Memory B cell (primary cell): ENCODE results near the gene UBR4.

Source experiments
- ATAC-seq: fragments of 150-1000 bp; cut with Tn5 transposase; 2 replicates; pipeline ENCODE4 v1.10.0; 2021; ENCODE audit warnings: low read depth, mild to moderate bottlenecking, moderate library complexity
- DNase-seq, 2 donors: peaks; one replicate each; pipeline ENCODE4 v3.0.0; 2022; ENCODE audit warnings: low spot score in 2 of 2
- H3K27ac Mint-ChIP-seq: one replicate; pipeline ENCODE4 v1.8.0; 2022; ENCODE audit warnings: mild to moderate bottlenecking, moderate library complexity, mixed read lengths
- H3K27me3 Mint-ChIP-seq: one replicate; pipeline ENCODE4 v1.8.0; 2022; ENCODE audit warnings: mixed read lengths
- H3K36me3 Mint-ChIP-seq: one replicate; pipeline ENCODE4 v1.8.0; 2022; ENCODE audit warnings: mild to moderate bottlenecking, mixed read lengths
- H3K4me1 Mint-ChIP-seq: one replicate; pipeline ENCODE4 v1.8.0; 2022; ENCODE audit warnings: mixed read lengths
- H3K4me3 Mint-ChIP-seq: one replicate; pipeline ENCODE4 v1.8.0; 2022; ENCODE audit warnings: mild to moderate bottlenecking, moderate library complexity, mixed read lengths
- H3K9me3 Mint-ChIP-seq: one replicate; pipeline ENCODE4 v1.8.0; 2022; ENCODE audit warnings: mixed read lengths

Gene UBR4

DNA sequence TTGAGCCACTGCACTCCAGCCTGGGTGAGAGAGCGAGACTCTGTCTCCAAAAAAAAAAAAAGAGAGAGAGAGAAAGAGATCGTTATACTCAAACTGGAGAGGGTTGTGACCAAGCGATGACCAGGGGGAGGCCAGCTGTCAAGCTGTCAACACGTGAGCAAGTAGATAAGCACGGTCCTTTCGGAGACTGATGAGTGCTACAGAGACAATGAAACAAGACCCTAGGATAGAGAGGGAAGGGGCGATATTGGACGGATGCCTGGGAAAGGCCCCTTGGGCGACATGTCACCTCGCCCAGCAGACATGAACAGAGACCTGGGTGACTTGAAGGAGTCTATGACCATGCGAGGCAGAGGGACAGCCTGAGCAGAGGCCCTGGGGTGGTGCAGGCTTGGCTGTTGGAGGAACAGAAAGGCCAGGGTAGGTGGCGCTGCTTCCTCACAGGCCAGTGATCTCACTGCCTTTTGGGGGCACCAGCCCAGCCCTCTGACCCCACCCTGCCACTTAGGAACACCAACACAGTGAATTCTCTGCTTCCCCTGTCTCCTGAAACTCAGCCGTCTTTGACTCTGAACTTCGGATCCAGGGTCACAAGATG, 152.8 kb downstream of the UBR4 start:
- ATAC-seq (no peak), DNase-seq (no peak)
- Mint-ChIP-seq H3K4me3 (no peak overlapping the region), H3K4me1 (peaks cover 6% of the 10 kb centered on the region), H3K9me3 (peaks cover 3% of the 10 kb centered on the region), H3K27me3 (peaks cover 24% of the 10 kb centered on the region), H3K27ac (no peak overlapping the region), H3K36me3 (peaks cover 2% of the 10 kb centered on the region)

DNA sequence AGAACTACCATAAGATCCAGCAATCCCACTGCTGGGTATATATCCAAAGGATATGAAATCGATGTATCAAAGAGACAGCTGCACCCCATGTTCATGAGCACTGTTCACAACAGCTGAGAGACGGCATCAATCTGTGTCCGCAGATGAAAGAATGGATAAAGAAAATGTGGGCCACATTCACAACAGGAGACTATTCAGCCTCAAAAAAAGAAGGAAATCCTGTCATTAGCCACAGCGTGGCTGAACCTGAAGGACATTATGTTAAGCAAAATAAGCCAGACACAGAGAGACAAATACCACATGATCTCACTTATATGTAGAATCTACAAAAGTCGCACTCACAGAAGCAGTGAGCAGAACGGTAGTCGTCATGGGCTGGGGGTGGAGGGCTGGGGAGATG, 154.4 kb downstream of the UBR4 start:
- no peaks in the 10 kb centered on the region for H3K36me3 Mint-ChIP-seq
- peaks cover 24% of the 10 kb centered on the region for H3K27me3 Mint-ChIP-seq
- H3K9me3 Mint-ChIP-seq: no peaks in the 10 kb centered on the region
- ATAC-seq: no peak
- no peak for DNase-seq
- H3K4me3 Mint-ChIP-seq: no peak overlapping the region
- H3K27ac Mint-ChIP-seq: no peak overlapping the region
- H3K4me1 Mint-ChIP-seq: no peaks in the 10 kb centered on the region

- no peak for ATAC-seq
- peaks cover 24% of the 10 kb centered on the region for H3K27me3 Mint-ChIP-seq
- H3K9me3 Mint-ChIP-seq: no peaks in the 10 kb centered on the region
- H3K4me3 Mint-ChIP-seq: no peak overlapping the region
- no peaks in the 10 kb centered on the region for H3K36me3 Mint-ChIP-seq
- DNase-seq: no peak
- H3K4me1 Mint-ChIP-seq: no peaks in the 10 kb centered on the region
- H3K27ac Mint-ChIP-seq: no peak overlapping the region
Measured at GRCh38 chr1:19055001-19055400, 155.1 kb downstream of the UBR4 start.

DNA sequence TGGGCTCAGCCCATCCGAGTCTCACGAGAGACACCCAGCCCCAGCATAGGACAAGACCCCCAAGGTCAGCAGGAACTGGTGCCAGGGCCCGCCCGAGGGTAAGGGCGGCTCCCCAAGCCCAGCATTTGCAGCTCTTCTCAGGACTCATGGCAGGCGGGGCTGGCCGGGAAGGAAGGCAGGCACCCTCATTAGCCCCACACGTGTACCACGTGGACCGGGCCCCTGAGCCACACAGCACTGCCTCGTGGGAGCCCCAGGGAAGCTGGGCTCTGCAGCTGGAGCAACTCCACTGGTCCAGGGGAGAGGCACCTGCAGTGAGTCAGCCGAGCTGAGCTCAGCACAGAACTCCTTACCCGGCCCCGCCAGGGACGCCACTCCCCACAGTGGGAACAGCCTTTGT, 155.8 kb downstream of the UBR4 start:
- H3K27me3 Mint-ChIP-seq: peaks cover 25% of the 10 kb centered on the region
- no peaks in the 10 kb centered on the region for H3K9me3 Mint-ChIP-seq
- no peaks in the 10 kb centered on the region for H3K36me3 Mint-ChIP-seq
- no peaks in the 10 kb centered on the region for H3K4me1 Mint-ChIP-seq
- ATAC-seq (no peak), DNase-seq (no peak)
- H3K4me3 Mint-ChIP-seq: no peak overlapping the region
- no peak overlapping the region for H3K27ac Mint-ChIP-seq

DNA sequence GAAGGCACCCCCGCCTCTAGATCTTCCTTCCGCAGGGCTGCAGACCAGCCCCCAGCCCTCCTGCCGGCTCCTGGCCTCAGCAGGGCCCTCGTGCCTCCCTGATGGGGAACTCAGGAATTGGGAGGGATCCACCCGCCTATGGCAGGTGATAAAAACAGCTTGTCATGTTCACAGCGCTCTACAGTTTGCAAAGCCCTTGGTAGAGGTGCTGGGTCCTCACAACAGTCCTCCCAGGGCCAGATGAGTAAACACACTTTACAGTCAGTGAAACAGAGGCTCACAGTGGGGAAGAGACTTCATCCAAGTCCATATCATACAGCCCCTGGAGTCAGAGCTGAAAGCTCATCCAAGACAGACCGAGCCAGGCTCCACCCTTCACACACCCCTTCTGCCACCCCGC, 156.6 kb downstream of the UBR4 start:
- ATAC-seq (no peak), DNase-seq (no peak)
- no peaks in the 10 kb centered on the region for H3K36me3 Mint-ChIP-seq
- no peak overlapping the region for H3K27ac Mint-ChIP-seq
- no peak overlapping the region for H3K4me3 Mint-ChIP-seq
- peaks cover 25% of the 10 kb centered on the region for H3K27me3 Mint-ChIP-seq
- no peaks in the 10 kb centered on the region for H3K4me1 Mint-ChIP-seq
- H3K9me3 Mint-ChIP-seq: no peaks in the 10 kb centered on the region

GRCh38 chr1:19049798-19050197, 160.3 kb downstream of the UBR4 start:
- H3K27me3 Mint-ChIP-seq: peaks cover 16% of the 10 kb centered on the region
- no peak overlapping the region for H3K27ac Mint-ChIP-seq
- no peaks in the 10 kb centered on the region for H3K9me3 Mint-ChIP-seq
- ATAC-seq (no peak), DNase-seq (no peak)
- H3K4me3 Mint-ChIP-seq: no peak overlapping the region
- H3K36me3 Mint-ChIP-seq: no peaks in the 10 kb centered on the region
- peaks cover 2% of the 10 kb centered on the region for H3K4me1 Mint-ChIP-seq

DNA sequence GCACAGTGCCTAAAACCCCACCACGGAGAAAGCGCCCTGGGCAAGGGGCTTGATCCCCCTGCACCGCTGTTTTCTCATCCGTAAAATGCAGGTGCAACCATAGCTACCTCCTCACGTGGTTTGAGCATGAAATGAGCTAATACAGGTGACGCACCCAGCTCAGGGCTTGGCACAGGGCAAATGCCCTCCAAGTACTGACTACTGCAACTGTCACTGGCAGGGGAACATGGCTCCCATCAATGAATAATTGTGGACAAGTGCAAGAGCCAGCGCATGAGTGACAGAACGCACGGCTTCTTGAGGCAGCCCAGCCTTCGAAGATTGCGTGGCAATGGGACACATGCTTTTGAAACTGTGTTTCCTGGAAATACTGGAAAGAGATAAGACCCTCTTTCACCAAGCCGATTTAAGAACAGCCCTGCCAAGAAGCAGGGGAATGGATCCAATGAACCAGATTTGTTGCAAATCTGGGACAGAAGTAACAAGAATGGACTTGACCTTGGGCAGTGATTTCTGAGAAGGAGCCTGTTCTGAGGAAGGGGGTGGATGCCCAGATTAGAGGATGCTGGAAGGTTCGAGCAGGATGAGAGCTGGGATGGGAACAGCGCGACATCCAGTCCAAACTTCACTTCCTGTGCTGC, 160.8 kb downstream of the UBR4 start:
- Mint-ChIP-seq H3K36me3 (no peaks in the 10 kb centered on the region), H3K27me3 (peaks cover 16% of the 10 kb centered on the region)
- DNase-seq: no peak

DNA sequence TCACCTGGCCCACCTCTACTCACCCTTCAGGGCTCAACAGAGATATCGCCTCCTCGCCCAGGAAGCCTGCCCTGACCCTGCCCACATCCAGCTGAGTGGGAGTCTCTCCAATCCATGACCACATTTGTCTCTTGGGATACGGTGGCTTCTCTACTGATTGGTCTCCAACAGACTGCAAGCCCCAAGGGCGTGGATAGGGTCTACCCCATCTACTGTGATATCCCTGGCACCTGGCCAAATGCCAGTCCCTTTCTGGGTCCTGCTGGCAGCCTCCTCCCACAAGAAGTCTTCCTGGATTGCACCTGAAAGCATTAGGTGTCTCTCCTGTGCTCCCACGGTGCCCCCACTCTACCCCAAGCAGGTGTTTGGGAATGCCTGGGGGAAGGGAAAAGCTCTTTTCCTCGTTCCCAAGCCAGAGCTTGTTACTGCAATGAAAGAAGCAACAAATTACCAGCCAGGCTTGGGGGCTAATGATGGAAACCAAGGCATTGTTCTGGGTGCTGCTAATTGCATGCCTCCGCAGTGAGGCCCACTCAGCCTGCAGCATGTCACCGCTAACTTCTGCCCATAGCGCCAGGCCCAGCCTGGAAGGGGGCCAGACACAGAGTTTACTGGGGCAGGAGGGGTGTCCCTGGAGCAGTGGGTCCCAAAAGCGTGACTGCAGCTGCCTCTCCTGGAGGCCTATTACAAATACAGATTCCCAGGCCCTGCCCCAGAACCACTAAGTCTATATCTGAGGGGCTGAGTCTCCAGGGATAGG, 162.9 kb downstream of the UBR4 start:
- H3K4me3 Mint-ChIP-seq: no peak overlapping the region
- peaks cover 11% of the 10 kb centered on the region for H3K27me3 Mint-ChIP-seq
- H3K27ac Mint-ChIP-seq: no peak overlapping the region
- ATAC-seq (no peak), DNase-seq (no peak)
- H3K9me3 Mint-ChIP-seq: no peaks in the 10 kb centered on the region
- H3K36me3 Mint-ChIP-seq: no peaks in the 10 kb centered on the region
- peaks cover 2% of the 10 kb centered on the region for H3K4me1 Mint-ChIP-seq

More for the DNA sequence above, 160.8 kb downstream of the UBR4 start:
- no peak overlapping the region for H3K4me3 Mint-ChIP-seq
- no peaks in the 10 kb centered on the region for H3K9me3 Mint-ChIP-seq
- H3K27ac Mint-ChIP-seq: no peak overlapping the region
- no peak for ATAC-seq
- H3K4me1 Mint-ChIP-seq: peaks cover 2% of the 10 kb centered on the region

DNA sequence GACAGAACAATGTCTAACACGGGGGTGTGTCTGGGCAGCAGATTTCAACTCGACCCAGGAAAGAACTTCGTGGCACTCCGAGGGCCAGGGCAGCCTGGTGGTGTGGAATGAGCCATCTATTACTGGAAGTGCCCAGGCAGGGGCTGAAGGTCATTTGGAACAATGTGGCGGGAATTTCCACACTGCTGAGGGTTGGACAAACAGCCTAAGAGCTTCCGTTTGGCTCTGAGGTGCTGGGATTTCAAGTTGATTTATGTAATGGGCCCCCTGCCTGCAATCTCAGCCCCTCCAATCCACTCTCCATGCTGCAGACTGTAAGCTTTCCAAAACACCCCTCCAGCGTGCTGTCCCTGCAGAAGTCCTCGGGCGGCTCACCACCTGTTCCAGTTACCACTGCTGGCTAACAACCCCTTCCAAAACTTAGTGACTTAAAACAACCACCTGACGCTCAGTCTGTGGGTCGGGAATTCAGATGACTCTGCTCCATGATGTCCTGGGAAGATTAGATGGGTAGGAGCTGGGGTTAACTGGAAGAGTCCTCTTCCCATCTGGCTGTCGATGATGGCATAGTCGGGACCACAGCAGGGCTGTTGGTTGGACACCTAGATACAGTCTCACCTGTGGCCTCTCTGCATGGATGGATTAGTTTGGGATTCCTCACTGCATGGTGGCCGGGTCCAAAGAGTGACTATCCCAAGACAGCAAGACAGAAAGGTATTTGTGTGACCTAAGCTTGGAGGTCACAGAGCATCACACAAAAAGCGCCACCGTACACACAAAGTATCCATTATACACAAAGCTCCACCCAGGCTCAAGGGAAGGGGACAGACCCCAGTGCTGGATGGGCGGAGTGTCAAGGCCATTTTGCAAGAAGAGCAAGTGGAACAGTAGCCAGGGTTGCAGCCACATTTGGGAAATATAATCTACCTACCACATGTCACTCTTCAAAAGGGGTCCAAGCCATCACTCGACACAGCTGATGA, 163.9 kb downstream of the UBR4 start:
- Mint-ChIP-seq H3K27ac (no peak overlapping the region), H3K4me1 (peaks cover 2% of the 10 kb centered on the region), H3K4me3 (no peak overlapping the region), H3K36me3 (no peaks in the 10 kb centered on the region), H3K27me3 (peaks cover 14% of the 10 kb centered on the region), H3K9me3 (no peaks in the 10 kb centered on the region)
- ATAC-seq: no peak
- DNase-seq: no peak

DNA sequence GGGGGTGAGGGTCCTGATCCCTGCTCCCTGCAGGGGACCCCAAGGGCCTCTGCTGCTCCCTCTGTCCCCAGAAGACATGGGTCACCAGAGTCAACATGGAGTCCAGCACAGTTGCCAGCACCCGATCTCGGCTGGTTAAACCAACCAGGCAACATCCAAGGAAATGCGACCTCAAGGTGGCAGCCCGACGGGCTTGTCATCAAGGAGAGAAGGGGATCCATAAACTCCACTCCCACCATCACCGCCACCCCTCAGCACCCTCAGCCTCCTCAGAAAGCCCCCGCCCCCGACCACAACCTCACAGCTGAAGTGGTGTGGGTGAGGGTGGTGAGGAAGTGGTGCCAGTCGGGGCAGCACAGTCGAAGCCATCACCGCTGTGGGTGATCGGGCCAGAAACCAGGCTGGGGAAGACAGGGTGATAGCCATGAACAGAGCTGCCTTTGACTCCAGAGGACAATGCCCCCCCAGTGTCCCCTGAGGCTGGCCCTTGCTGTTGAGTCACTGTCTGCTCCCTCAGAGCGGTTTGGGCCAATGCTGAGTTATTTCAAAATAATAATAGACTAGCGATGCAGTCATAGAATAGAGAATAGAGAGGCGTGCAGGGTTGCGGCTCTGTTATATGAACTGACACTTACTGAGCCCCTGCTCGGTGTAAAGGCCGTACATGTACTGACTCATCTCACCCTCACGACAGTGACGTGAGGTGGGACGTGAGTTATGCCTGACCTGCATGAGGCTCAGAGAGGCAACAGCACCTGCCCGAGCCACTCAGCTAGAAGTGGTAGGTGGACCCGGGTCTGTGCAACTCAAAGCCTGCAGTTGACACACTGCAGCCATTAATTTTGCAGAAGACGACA, 164.9 kb downstream of the UBR4 start:
- ATAC-seq: no peak
- no peak for DNase-seq
- Mint-ChIP-seq H3K4me1 (peaks cover 2% of the 10 kb centered on the region), H3K27ac (no peak overlapping the region), H3K36me3 (no peaks in the 10 kb centered on the region), H3K9me3 (no peaks in the 10 kb centered on the region), H3K4me3 (no peak overlapping the region), H3K27me3 (peaks cover 16% of the 10 kb centered on the region)

DNA sequence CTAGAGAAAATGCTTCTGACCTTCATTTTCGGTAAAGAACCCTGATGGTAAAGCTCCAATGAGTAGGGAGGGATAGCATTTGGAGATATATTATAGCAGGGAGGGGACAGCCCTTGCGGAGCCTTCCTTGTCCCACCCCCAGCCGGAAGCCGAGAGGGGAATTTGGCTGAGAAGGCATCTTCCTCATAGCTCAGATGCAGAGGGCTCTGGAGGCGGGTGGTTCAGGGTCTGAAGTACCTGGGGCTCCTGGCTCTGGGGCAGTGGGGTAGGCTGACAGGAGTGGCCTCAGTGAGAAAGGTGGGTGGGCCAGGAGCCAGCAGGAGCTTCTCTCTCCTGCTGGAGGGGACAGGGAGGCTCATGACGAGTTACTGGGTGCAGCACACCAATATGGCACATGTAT, 165.6 kb downstream of the UBR4 start:
- ATAC-seq (no peak), DNase-seq (no peak)
- no peaks in the 10 kb centered on the region for H3K9me3 Mint-ChIP-seq
- H3K4me1 Mint-ChIP-seq: peaks cover 2% of the 10 kb centered on the region
- no peak overlapping the region for H3K4me3 Mint-ChIP-seq
- H3K27ac Mint-ChIP-seq: no peak overlapping the region
- H3K36me3 Mint-ChIP-seq: no peaks in the 10 kb centered on the region
- H3K27me3 Mint-ChIP-seq: peaks cover 14% of the 10 kb centered on the region

- Mint-ChIP-seq H3K4me1 (peaks cover 2% of the 10 kb centered on the region), H3K27ac (no peak overlapping the region), H3K9me3 (no peaks in the 10 kb centered on the region), H3K36me3 (no peaks in the 10 kb centered on the region), H3K4me3 (no peak overlapping the region), H3K27me3 (peaks cover 14% of the 10 kb centered on the region)
- DNase-seq (no peak), ATAC-seq (no peak)
Measured at GRCh38 chr1:19043579-19044443, 166.3 kb downstream of the UBR4 start.
